NB4 (cell line): ENCODE results near the gene CLECL1.

Source experiments
- CTCF ChIP-seq: IDR thresholded peaks from one replicate; pipeline ENCODE4 v1.5.1; 2012; ENCODE audit warnings: low read depth, low read length
- MAX ChIP-seq: IDR thresholded peaks from 2 replicates; pipeline ENCODE4 v1.6.1; 2011; ENCODE audit warnings: low read depth, low read length
- MYC ChIP-seq: IDR thresholded peaks from 2 replicates; pipeline ENCODE4 v1.6.1; 2011; ENCODE audit warnings: low read depth, low read length
- POLR2A ChIP-seq: IDR thresholded peaks from 2 replicates; pipeline ENCODE4 v1.6.1; 2011; ENCODE audit warnings: mild to moderate bottlenecking; ENCODE audit not compliant: insufficient read length; ENCODE audit errors: extremely low read depth

- TF ChIP-seq POLR2A (no peak), CTCF (no peak), MAX (no peak), MYC (no peak)
These were observed 38.7 kb downstream of the CLECL1 start for GRCh38 chr12:9694241-9694640.
